ENCODE measurements around the gene BICRA. TPM values are rescaled to one million over a fixed set of nuclear protein-coding genes. Genes with fewer than 3 reads are reported as not detected.
A peak's percentile ranks its signal among the peaks of the same experiment; 100 is the strongest.

The BICRA gene
- total RNA-seq, 1 experiment from 2014 or later: 29.3 TPM

DNA sequence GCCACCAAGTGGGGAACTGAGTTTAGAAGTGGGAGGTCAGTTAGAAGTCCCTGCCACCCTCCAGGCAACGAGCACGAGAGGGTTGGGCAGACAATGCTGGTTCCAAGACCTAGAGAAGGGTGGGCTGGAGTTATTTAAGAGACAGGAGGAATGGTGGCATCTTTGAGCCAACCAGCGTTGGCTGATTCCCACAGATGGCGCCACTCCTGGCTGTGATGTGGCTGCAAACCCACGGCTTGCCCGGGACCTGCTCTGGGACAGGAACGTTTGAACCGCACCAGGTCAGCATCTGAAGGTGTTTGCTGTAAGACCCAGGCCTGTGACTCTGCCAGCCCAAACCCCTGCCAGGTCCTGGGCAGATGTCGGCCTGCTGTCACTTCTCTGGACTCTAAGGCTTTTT lies 42.8 kb downstream of the BICRA start:
- H3K14ac ChIP-seq (ENCODE audit: insufficient read depth, low read length): no peak overlapping the region
- H3K79me1 ChIP-seq (ENCODE audit: insufficient read depth, low read depth, low read length, poor library complexity, severe bottlenecking): peaks cover 11% of the 10 kb centered on the region
- no peaks in the 10 kb centered on the region for H3K23me2 ChIP-seq (ENCODE audit: insufficient read length, low read depth, low read length, poor library complexity, severe bottlenecking)
- Mint-ChIP-seq H3K27me3 (ENCODE audit: low read depth) (no peaks in the 10 kb centered on the region; the same call in 1 of the 2 replicates), H3K36me3 (ENCODE audit: insufficient read depth in 1 of 3, low read depth in 3 of 3) (peaks cover 22 to 35% (median 34%) of the 10 kb centered on the region in 3 experiments), H3K9me3 (peaks cover 6 to 10% of the 10 kb centered on the region in 2 experiments; a peak in 4 of 5 replicates), H3K4me3 (no peak overlapping the region), H3K27ac (peak overlapping the region in 2 of 3 experiments; percentile 63 to 78; a peak in 2 of 7 replicates), H3K4me1 (peaks cover 11 to 18% of the 10 kb centered on the region in 2 experiments)
- no peak overlapping the region for H2AFZ ChIP-seq (ENCODE audit: low read length)
- H2BK120ac ChIP-seq (ENCODE audit: low read depth, low read length, poor library complexity, severe bottlenecking): no peak overlapping the region
- no peak overlapping the region for H3K23ac ChIP-seq (ENCODE audit: insufficient read length, low read depth, low read length)
- H3K9me3 ChIP-seq (ENCODE audit: control insufficient read depth, low read depth, low read length): peaks cover 4% of the 10 kb centered on the region
- no peak overlapping the region for H2BK20ac ChIP-seq (ENCODE audit: low read depth, low read length, poor library complexity, severe bottlenecking)
- H3K56ac ChIP-seq (ENCODE audit: insufficient read length, low read depth, low read length): no peak overlapping the region
- no peak overlapping the region for H2BK12ac ChIP-seq (ENCODE audit: insufficient read length, low read depth, low read length)
- no peak overlapping the region for H2BK5ac ChIP-seq (ENCODE audit: insufficient read length, low read length)
- TF ChIP-seq, protein P1, sequence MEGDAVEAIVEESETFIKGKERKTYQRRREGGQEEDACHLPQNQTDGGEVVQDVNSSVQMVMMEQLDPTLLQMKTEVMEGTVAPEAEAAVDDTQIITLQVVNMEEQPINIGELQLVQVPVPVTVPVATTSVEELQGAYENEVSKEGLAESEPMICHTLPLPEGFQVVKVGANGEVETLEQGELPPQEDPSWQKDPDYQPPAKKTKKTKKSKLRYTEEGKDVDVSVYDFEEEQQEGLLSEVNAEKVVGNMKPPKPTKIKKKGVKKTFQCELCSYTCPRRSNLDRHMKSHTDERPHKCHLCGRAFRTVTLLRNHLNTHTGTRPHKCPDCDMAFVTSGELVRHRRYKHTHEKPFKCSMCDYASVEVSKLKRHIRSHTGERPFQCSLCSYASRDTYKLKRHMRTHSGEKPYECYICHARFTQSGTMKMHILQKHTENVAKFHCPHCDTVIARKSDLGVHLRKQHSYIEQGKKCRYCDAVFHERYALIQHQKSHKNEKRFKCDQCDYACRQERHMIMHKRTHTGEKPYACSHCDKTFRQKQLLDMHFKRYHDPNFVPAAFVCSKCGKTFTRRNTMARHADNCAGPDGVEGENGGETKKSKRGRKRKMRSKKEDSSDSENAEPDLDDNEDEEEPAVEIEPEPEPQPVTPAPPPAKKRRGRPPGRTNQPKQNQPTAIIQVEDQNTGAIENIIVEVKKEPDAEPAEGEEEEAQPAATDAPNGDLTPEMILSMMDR (conservative IDR thresholded peaks at IDR 0.05): peak; percentile 33; the same call in 1 of the 3 replicates
- H2AK5ac ChIP-seq (ENCODE audit: insufficient read length, low read length): no peak overlapping the region
- no peak overlapping the region for H3K27ac ChIP-seq (ENCODE audit: insufficient read length, low read depth, low read length)
- H4K91ac ChIP-seq (ENCODE audit: insufficient read length, low read depth, low read length): no peak overlapping the region
- DNase-seq: no peak
- H3K79me2 ChIP-seq (ENCODE audit: insufficient read depth, low read length): peaks cover 10% of the 10 kb centered on the region; the same call in 1 of the 2 replicates
- peaks cover 6% of the 10 kb centered on the region; the same call in 1 of the 2 replicates for H3K4me1 ChIP-seq (ENCODE audit: insufficient read depth, low read length)
- H4K5ac ChIP-seq (ENCODE audit: insufficient read length, low read depth, low read length): no peak overlapping the region
- no peak overlapping the region for H3K18ac ChIP-seq (ENCODE audit: insufficient read length, low read depth, low read length)
- no peak overlapping the region for H3T11ph ChIP-seq (ENCODE audit: low read length)
- H3K27me3 ChIP-seq (ENCODE audit: insufficient read depth, low read length): no peaks in the 10 kb centered on the region
- H3K4me2 ChIP-seq (ENCODE audit: insufficient read depth, insufficient read length, low read length): no peak overlapping the region
- no peaks in the 10 kb centered on the region for H4K20me1 ChIP-seq (ENCODE audit: control insufficient read depth, insufficient read depth, insufficient read length)
- H3K9ac ChIP-seq (ENCODE audit: extremely low read depth, insufficient read length, low read length): no peak overlapping the region
- no peak overlapping the region for H4K8ac ChIP-seq (replicated peaks; ENCODE audit: insufficient read length, low read depth, low read length)
- no CpG with 5 or more reads among the region's 9 CpGs for WGBS (ENCODE audit: extremely low coverage, insufficient read length, low lambda C conversion rate)
- no peak overlapping the region for H2BK15ac ChIP-seq (ENCODE audit: low read depth, low read length)
- H3K4ac ChIP-seq (ENCODE audit: low read depth, low read length): no peak overlapping the region

Measured in H9 (cell line).